ENCODE data around the gene MRPL53. TPM values are rescaled to one million over a fixed set of nuclear protein-coding genes. Genes with fewer than 3 reads are reported as not detected.

Gene MRPL53
- total RNA-seq, 2 donors from 2014 or later, result 50.9 to 62.7 TPM

GRCh38 chr2:74439373-74439772 lies 33.1 kb downstream of the MRPL53 start:
- Mint-ChIP-seq H3K4me1 (peaks cover 38% of the 10 kb centered on the region), H3K27ac (peak overlapping the region; percentile 99), H3K9me3 (no peaks in the 10 kb centered on the region), H3K27me3 (ENCODE audit: insufficient read depth) (no peaks in the 10 kb centered on the region), H3K4me3 (peak overlapping the region; percentile 96), H3K36me3 (ENCODE audit: low read depth) (peaks cover 30% of the 10 kb centered on the region)
- 65 to 80% methylated on average over 2 to 3 of the region's 3 CpGs for WGBS, 2 experiments (ENCODE audit: insufficient coverage in 1 of 2, insufficient read length in 1 of 2)
- Histone ChIP-seq H3K27me3 (ENCODE audit: control insufficient read depth, insufficient read depth, low read length, poor library complexity, severe bottlenecking) (no peaks in the 10 kb centered on the region), H3K9ac (ENCODE audit: extremely low read depth, low read length, poor library complexity, severe bottlenecking) (peak overlapping the region; percentile 95), H3K4me1 (ENCODE audit: control insufficient read depth, insufficient read depth, low read length) (peaks cover 12% of the 10 kb centered on the region), H3K9me3 (ENCODE audit: control insufficient read depth, low read length) (no peaks in the 10 kb centered on the region), H3K36me3 (ENCODE audit: control insufficient read depth, insufficient read depth, low read length) (peaks cover 49% of the 10 kb centered on the region), H3K27ac (ENCODE audit: low read depth, low read length) (peak overlapping the region; percentile 98), H3K4me3 (ENCODE audit: low read length) (peak overlapping the region; percentile 96)
- peak; percentile 41 for DNase-seq
- no peak for TF ChIP-seq CTCF (conservative IDR thresholded peaks at IDR 0.05)

- H3K27ac ChIP-seq (ENCODE audit: low read depth, low read length), result no peak overlapping the region
- WGBS, 2 experiments (ENCODE audit: insufficient coverage in 1 of 2, insufficient read length in 1 of 2), result 86 to 98% methylated on average over 1 of the region's 1 CpG
Measured at GRCh38 chr2:74438248-74438647, 34.2 kb downstream of the MRPL53 start.

GRCh38 chr2:74436848-74437695 lies 35.4 kb downstream of the MRPL53 start:
- H3K4me3 Mint-ChIP-seq, result peak overlapping the region; percentile 8
- peak overlapping the region; percentile 44 for H3K27ac Mint-ChIP-seq
- TF ChIP-seq CTCF (conservative IDR thresholded peaks at IDR 0.05), result no peak
- H3K4me3 ChIP-seq (ENCODE audit: low read length), result no peak overlapping the region
- H3K27me3 ChIP-seq (ENCODE audit: control insufficient read depth, insufficient read depth, low read length, poor library complexity, severe bottlenecking), result no peaks in the 10 kb centered on the region
- H3K4me1 ChIP-seq (ENCODE audit: control insufficient read depth, insufficient read depth, low read length), result peaks cover 12% of the 10 kb centered on the region
- no peaks in the 10 kb centered on the region for H3K9me3 Mint-ChIP-seq
- peaks cover 43% of the 10 kb centered on the region for H3K36me3 Mint-ChIP-seq (ENCODE audit: low read depth)
- H3K9me3 ChIP-seq (ENCODE audit: control insufficient read depth, low read length), result no peaks in the 10 kb centered on the region
- peak; percentile 74 for DNase-seq
- H3K27me3 Mint-ChIP-seq (ENCODE audit: insufficient read depth), result no peaks in the 10 kb centered on the region
- peaks cover 35% of the 10 kb centered on the region for H3K4me1 Mint-ChIP-seq
- peaks cover 62% of the 10 kb centered on the region for H3K36me3 ChIP-seq (ENCODE audit: control insufficient read depth, insufficient read depth, low read length)
- no peak overlapping the region for H3K9ac ChIP-seq (ENCODE audit: extremely low read depth, low read length, poor library complexity, severe bottlenecking)
- no peak overlapping the region for H3K27ac ChIP-seq (ENCODE audit: low read depth, low read length)
- WGBS, 2 experiments (ENCODE audit: insufficient coverage in 1 of 2, insufficient read length in 1 of 2), result 85 to 100% methylated on average over 3 to 6 of the region's 6 CpGs

More at GRCh38 chr2:74438248-74438647, 34.2 kb downstream of the MRPL53 start:
- peaks cover 35% of the 10 kb centered on the region for H3K36me3 Mint-ChIP-seq (ENCODE audit: low read depth)
- Histone ChIP-seq H3K27me3 (ENCODE audit: control insufficient read depth, insufficient read depth, low read length, poor library complexity, severe bottlenecking) (no peaks in the 10 kb centered on the region), H3K36me3 (ENCODE audit: control insufficient read depth, insufficient read depth, low read length) (peaks cover 55% of the 10 kb centered on the region), H3K4me3 (ENCODE audit: low read length) (peak overlapping the region; percentile 96), H3K9ac (ENCODE audit: extremely low read depth, low read length, poor library complexity, severe bottlenecking) (no peak overlapping the region), H3K9me3 (ENCODE audit: control insufficient read depth, low read length) (no peaks in the 10 kb centered on the region), H3K4me1 (ENCODE audit: control insufficient read depth, insufficient read depth, low read length) (peaks cover 12% of the 10 kb centered on the region)
- peak; percentile 38 for DNase-seq
- H3K27me3 Mint-ChIP-seq (ENCODE audit: insufficient read depth), result no peaks in the 10 kb centered on the region
- H3K4me3 Mint-ChIP-seq, result peak overlapping the region; percentile 96
- peaks cover 35% of the 10 kb centered on the region for H3K4me1 Mint-ChIP-seq
- no peaks in the 10 kb centered on the region for H3K9me3 Mint-ChIP-seq
- TF ChIP-seq CTCF (conservative IDR thresholded peaks at IDR 0.05), result peak; percentile 32
- peak overlapping the region; percentile 35 for H3K27ac Mint-ChIP-seq

Data from endodermal cell (in vitro differentiated cells).